ENCODE data around the gene PARP8.

PARP8 gene

DNA sequence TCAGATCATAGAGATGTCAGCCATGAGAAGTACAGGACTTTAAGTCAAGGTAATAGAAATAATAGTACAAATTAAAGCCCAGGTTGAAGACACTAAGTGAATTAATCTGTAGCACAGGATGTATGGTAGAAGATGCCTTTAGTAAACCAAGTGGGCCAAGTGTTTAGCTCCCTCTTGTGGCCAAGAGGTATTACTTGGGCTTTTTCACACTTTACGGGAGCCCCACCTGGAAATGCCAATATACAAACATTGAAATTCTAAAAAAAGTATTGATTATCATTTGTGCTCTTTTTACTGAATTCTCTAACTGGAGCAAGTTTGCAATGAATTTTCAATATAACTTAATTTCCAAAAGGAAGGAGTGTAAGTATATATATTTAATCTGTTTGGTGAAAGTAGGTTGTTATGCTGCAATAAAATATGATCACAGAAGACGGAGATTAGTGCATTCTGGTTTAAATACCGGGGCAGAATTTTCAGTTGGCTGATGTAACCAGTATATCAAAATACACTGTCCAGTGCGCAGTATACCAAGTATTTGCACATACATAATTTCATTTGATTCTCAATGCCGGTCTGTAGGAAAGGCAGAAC is 84.7 kb downstream of the PARP8 start:
- TF ChIP-seq, protein P1, sequence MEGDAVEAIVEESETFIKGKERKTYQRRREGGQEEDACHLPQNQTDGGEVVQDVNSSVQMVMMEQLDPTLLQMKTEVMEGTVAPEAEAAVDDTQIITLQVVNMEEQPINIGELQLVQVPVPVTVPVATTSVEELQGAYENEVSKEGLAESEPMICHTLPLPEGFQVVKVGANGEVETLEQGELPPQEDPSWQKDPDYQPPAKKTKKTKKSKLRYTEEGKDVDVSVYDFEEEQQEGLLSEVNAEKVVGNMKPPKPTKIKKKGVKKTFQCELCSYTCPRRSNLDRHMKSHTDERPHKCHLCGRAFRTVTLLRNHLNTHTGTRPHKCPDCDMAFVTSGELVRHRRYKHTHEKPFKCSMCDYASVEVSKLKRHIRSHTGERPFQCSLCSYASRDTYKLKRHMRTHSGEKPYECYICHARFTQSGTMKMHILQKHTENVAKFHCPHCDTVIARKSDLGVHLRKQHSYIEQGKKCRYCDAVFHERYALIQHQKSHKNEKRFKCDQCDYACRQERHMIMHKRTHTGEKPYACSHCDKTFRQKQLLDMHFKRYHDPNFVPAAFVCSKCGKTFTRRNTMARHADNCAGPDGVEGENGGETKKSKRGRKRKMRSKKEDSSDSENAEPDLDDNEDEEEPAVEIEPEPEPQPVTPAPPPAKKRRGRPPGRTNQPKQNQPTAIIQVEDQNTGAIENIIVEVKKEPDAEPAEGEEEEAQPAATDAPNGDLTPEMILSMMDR (IDR thresholded peaks at IDR 0.05; ENCODE audit: control insufficient read depth, extremely low read depth, insufficient read depth) = peak; percentile 65
- DNase-seq (ENCODE audit: low read depth) = no peak
- H3K4me3 ChIP-seq (ENCODE audit: low read depth, low read length) = no peak overlapping the region

DNA sequence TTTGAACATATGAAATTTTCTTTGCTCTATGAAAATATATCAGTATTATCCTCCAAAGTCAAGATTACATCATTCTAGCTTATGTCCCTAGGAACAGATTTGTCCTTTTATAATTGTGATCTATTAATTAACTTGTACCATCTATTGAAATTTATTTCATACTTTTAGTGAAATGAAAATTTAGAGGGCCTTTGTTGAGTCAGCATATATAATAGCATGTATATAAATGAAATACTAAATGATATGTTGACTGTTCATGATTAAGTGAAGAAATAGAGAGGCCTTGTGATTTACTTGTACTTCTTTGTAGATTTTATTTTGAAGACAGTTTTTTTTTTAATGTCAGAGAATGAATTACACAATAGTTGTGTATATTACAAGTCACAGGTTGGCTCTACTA is 86.4 kb downstream of the PARP8 start:
- TF ChIP-seq, protein P1 (IDR thresholded peaks at IDR 0.05; ENCODE audit: control insufficient read depth, extremely low read depth, insufficient read depth) = no peak
- DNase-seq (ENCODE audit: low read depth) = no peak

DNA sequence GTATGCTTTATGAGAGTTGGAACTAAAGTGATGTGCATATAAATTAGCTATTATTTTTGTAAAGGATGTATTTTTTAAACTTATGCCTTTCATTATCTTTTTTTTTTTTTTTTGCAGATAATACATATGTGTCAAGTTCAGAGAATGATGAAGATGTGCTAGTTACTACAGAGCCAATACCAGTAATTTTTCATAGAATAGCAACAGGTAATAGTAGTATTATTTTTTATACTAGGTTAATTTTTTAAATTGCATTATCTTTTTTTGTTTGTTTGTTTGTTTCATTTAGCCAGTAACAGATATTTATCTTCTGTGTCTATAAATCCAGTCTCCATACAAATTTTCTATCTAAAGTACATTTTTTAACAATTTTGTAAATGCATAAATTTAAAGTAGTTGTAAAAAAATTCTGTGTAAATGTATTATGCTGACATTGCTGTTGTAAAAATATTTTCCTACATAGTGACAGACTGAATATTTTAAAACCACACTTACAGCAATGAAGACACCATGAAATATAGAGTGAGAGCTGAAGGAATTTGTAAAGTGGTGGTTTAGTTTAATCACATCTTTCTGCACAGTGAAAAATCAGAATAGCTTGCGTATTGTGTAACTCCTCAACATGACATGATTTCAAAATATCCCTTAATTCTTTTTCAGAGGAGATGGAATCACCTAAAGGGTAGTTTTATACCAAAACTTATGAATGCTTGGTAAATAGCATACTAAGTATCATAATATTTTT is 93.3 kb downstream of the PARP8 start:
- TF ChIP-seq, protein P1 (IDR thresholded peaks at IDR 0.05; ENCODE audit: control insufficient read depth, extremely low read depth, insufficient read depth) = no peak
- H3K4me3 ChIP-seq (ENCODE audit: low read depth, low read length) = no peak overlapping the region
- DNase-seq (ENCODE audit: low read depth) = no peak

More for the DNA sequence above, 86.4 kb downstream of the PARP8 start:
- H3K4me3 ChIP-seq (ENCODE audit: low read depth, low read length) = no peak overlapping the region

DNA sequence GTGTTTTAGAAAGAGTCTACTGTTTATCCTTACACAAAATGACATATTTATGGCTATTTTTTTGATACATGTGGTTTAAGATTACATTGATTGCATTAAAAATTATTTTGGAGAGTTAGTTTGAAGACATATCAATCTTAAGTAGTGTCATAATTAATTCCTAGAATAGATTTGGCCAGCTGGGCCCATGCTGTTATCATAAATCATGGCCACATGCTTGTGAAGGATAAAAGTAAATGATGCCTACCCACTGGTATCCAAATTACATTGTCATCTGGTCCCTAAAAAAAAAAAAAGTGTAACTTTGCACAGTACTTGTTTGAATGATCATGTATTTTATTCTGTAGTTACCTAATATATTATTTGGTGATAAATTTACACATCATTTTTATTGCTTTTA is 96.9 kb downstream of the PARP8 start:
- DNase-seq (ENCODE audit: low read depth) = no peak

DNA sequence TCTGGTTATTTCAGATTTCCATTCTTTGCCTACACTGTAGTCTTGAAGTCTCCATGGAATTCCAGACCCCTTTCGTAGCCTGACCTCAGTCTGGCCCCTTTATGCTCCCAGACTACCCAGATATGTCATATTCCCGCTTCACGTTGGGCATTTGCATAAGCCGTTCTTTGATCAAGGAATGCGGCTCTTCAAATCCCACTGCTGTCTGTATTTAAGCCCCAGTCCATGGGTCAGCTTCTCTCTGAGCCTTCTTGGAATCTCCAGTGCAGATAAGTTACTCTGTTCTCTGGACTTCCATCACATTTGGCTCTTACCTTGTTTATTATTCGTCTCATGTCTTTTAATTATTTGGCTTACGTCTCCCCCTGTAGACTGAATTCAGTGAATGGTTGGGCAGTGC is 97.4 kb downstream of the PARP8 start:
- no peak for DNase-seq (ENCODE audit: low read depth)
- H3K4me3 ChIP-seq (ENCODE audit: low read depth, low read length) = no peak overlapping the region
- TF ChIP-seq, protein P1 (IDR thresholded peaks at IDR 0.05; ENCODE audit: control insufficient read depth, extremely low read depth, insufficient read depth) = peak; percentile 38

More for the DNA sequence above, 96.9 kb downstream of the PARP8 start:
- H3K4me3 ChIP-seq (ENCODE audit: low read depth, low read length) = no peak overlapping the region
- TF ChIP-seq, protein P1 (IDR thresholded peaks at IDR 0.05; ENCODE audit: control insufficient read depth, extremely low read depth, insufficient read depth) = no peak

DNA sequence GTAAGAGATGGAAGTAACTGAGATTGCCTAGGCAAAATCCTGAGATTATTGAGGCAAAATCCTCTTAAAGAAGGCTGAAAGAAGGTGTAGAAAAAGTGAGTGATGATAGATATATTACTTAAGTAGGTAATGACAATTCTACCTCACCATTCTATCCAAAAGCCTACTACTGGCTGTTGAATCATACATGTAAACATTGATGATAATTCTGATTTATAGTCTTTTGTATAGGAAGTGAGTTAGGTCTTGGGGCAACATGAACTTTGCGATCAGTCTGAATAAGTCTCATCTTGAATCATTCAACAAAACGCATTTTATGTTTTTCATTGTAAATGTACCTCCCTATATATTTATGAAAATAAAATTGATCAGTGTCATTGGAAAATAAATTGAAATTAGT is 99.6 kb downstream of the PARP8 start:
- H3K4me3 ChIP-seq (ENCODE audit: low read depth, low read length) = no peak overlapping the region
- TF ChIP-seq, protein P1 (IDR thresholded peaks at IDR 0.05; ENCODE audit: control insufficient read depth, extremely low read depth, insufficient read depth) = no peak

More for the DNA sequence above, 99.6 kb downstream of the PARP8 start:
- no peak for DNase-seq (ENCODE audit: low read depth)

Data from LNCaP clone FGC (cell line).